HCT116 (cell line): ENCODE results near the gene ZBED5. TPM values are rescaled to one million over a fixed set of nuclear protein-coding genes. Genes with fewer than 3 reads are reported as not detected.

ENCODE experiments used
- ATAC-seq: fragments of 200-7000 bp; cut with Tn5 transposase; 2 replicates; pipeline ENCODE4 v1.9.1; 2020; ENCODE audit warnings: mild to moderate bottlenecking, moderate library complexity
- BruUV-seq: library from RNA; stranded (reverse); fragments of 400-500 nt; replicated peaks from 2 replicates; lab custom pipeline; 2021; lab: Mats Ljungman, UMichigan
- CTCF ChIA-PET: fragments of 300-600 bp; sonication (Branson Sonifier 250); formaldehyde crosslinking; loops from one replicate; lab custom pipeline; 2021; ENCODE audit warnings: antibody characterized with exemption; lab: Charles Lee
- POLR2A ChIA-PET: fragments of 300-600, 350-600 bp; sonication (Branson Sonifier 250); formaldehyde crosslinking; loops from one replicate; lab custom pipeline; 2021; ENCODE audit warnings: antibody characterized with exemption; lab: Charles Lee
- RAD21 ChIA-PET, 2 experiments: fragments of 300-600 bp; sonication (Branson Sonifier 250); formaldehyde crosslinking; loops; one replicate each; lab custom pipeline; 2023; ENCODE audit warnings: low total read pairs in 2 of 2; ENCODE audit not compliant: uncharacterized antibody in 2 of 2, unreplicated experiment in 2 of 2, low non-redundant PET in 1 of 2; lab: Charles Lee
- DNase-seq: peaks from one replicate; pipeline ENCODE4 v3.0.0-alpha.2; 2010; ENCODE audit warnings: low read depth, low spot score
- H2AFZ ChIP-seq: fragments of 200-600 bp; shearing (Covaris generic), sonication (generic); 2 replicates; pipeline ENCODE4 v1.6.1; 2017; ENCODE audit warnings: low read depth, mixed run types, mixed read lengths, antibody characterized with exemption, low read length; ENCODE audit not compliant: poor library complexity, severe bottlenecking
- H3K27ac ChIP-seq: 2 replicates; pipeline ENCODE4 v1.5.1; 2012; ENCODE audit warnings: low read depth, low read length
- H3K27me3 ChIP-seq: fragments of 200-600 bp; sonication (generic); 2 replicates; pipeline ENCODE4 v1.6.1; 2016; ENCODE audit warnings: mixed run types, low read length, mixed read lengths; ENCODE audit not compliant: insufficient read depth
- H3K36me3 ChIP-seq, 2 experiments: fragments of 200-500 bp in 1 of 2; fragments of 200-600 bp in 1 of 2; sonication (Bioruptor generic) in 1 of 2; sonication (generic) in 1 of 2; 2 replicates each; pipeline versions ENCODE4 v1.5.1 to v1.6.1; 2014 to 2016; ENCODE audit warnings: low read length in 2 of 2, inconsistent platforms in 1 of 2, mixed read lengths in 1 of 2, mixed run types in 1 of 2; ENCODE audit not compliant: insufficient read depth in 2 of 2, control insufficient read depth in 1 of 2
- H3K4me1 ChIP-seq, 2 experiments: fragments of 200-600 bp in 1 of 2; sonication (generic) in 1 of 2; 2 replicates each; pipeline versions ENCODE4 v1.5.1 to v1.6.1; 2012 to 2017; ENCODE audit warnings: low read length in 2 of 2, inconsistent platforms in 1 of 2, mild to moderate bottlenecking in 1 of 2, mixed read lengths in 1 of 2, mixed run types in 1 of 2, moderate library complexity in 1 of 2; ENCODE audit not compliant: insufficient read depth in 2 of 2, control insufficient read depth in 1 of 2
- H3K4me2 ChIP-seq: fragments of 200-600 bp; sonication (generic); 2 replicates; pipeline ENCODE4 v1.6.1; 2017; ENCODE audit warnings: mixed run types, low read length, mixed read lengths
- H3K4me3 ChIP-seq, 2 experiments: fragments of 200-600 bp in 1 of 2; sonication (generic) in 1 of 2; replicated peaks in 1 of 2; 2 replicates each; pipeline ENCODE4 v1.5.1; 2011 to 2016; ENCODE audit warnings: low read length in 2 of 2, control low read depth in 1 of 2, low read depth in 1 of 2, mild to moderate bottlenecking in 1 of 2, mixed read lengths in 1 of 2, mixed run types in 1 of 2
- H3K79me2 ChIP-seq: fragments of 200-600 bp; sonication (generic); 2 replicates; pipeline ENCODE4 v1.6.1; 2017; ENCODE audit warnings: mild to moderate bottlenecking, mixed run types, low read length, moderate library complexity, mixed read lengths; ENCODE audit not compliant: insufficient read depth
- H3K9ac ChIP-seq: fragments of 200-600 bp; sonication (generic); 2 replicates; pipeline ENCODE4 v1.6.1; 2016; ENCODE audit warnings: low read length, mixed read lengths
- H3K9me2 ChIP-seq: fragments of 200-600 bp; sonication (generic), shearing (Covaris generic); 2 replicates; pipeline ENCODE4 v1.6.1; 2017; ENCODE audit warnings: mixed run types, mild to moderate bottlenecking, moderate library complexity; ENCODE audit not compliant: insufficient read depth
- H3K9me3 ChIP-seq, 2 experiments: fragments of 200-500 bp in 1 of 2; fragments of 200-600 bp in 1 of 2; sonication (Bioruptor generic) in 1 of 2; sonication (generic) in 1 of 2; 2 replicates each; pipeline ENCODE4 v1.6.1; 2014 to 2017; ENCODE audit warnings: low read length in 2 of 2, mixed read lengths in 2 of 2, inconsistent platforms in 1 of 2, low read depth in 1 of 2, mild to moderate bottlenecking in 1 of 2, mixed run types in 1 of 2, moderate library complexity in 1 of 2; ENCODE audit not compliant: control insufficient read depth in 1 of 2, insufficient read depth in 1 of 2
- H4K20me1 ChIP-seq: fragments of 200-600 bp; sonication (generic), shearing (Covaris generic); 2 replicates; pipeline ENCODE4 v1.6.1; 2017; ENCODE audit warnings: mixed run types, mild to moderate bottlenecking, moderate library complexity; ENCODE audit not compliant: insufficient read depth
- ATF3 ChIP-seq: IDR thresholded peaks from 2 replicates; pipeline ENCODE4 v1.6.1; 2012
- CTCF ChIP-seq, 3 experiments: fragments of 200-600 bp in 1 of 3; sonication (generic) in 1 of 3; IDR thresholded peaks in 2 of 3; conservative IDR thresholded peaks in 1 of 3; 2 replicates each; pipeline ENCODE4 v1.5.1; 2012 to 2017; ENCODE audit warnings: low read depth in 2 of 3, low read length in 2 of 3, antibody characterized with exemption in 1 of 3, borderline replicate concordance in 1 of 3, control low read depth in 1 of 3, mild to moderate bottlenecking in 1 of 3, mixed read lengths in 1 of 3, mixed run types in 1 of 3, moderate library complexity in 1 of 3; ENCODE audit not compliant: insufficient read depth in 1 of 3
- EGR1 ChIP-seq: IDR thresholded peaks from 2 replicates; pipeline ENCODE4 v1.6.1; 2012; ENCODE audit warnings: low read depth
- ELF1 ChIP-seq: IDR thresholded peaks from 2 replicates; pipeline ENCODE4 v1.6.1; 2012; ENCODE audit warnings: low read depth, borderline replicate concordance
- EZH2phosphoT487 ChIP-seq: fragments of 200-600 bp; IDR thresholded peaks from 2 replicates; pipeline ENCODE4 v1.6.1; 2018; ENCODE audit warnings: antibody characterized with exemption, borderline replicate concordance
- MAX ChIP-seq: IDR thresholded peaks from 2 replicates; pipeline ENCODE4 v1.6.1; 2012
- SP1 ChIP-seq: IDR thresholded peaks from 2 replicates; pipeline ENCODE4 v1.6.1; 2012; ENCODE audit warnings: low read depth
- SRF ChIP-seq: IDR thresholded peaks from 2 replicates; pipeline ENCODE4 v1.6.1; 2012; ENCODE audit warnings: low read depth
- TCF7L2 ChIP-seq: IDR thresholded peaks from 2 replicates; pipeline ENCODE4 v1.7.0; 2011; ENCODE audit warnings: borderline replicate concordance, inconsistent platforms; ENCODE audit not compliant: insufficient read depth, insufficient read length; ENCODE audit errors: extremely low read depth
- YY1 ChIP-seq: IDR thresholded peaks from 2 replicates; pipeline ENCODE4 v1.6.1; 2011; ENCODE audit warnings: low read length, low read depth, moderate library complexity, mild to moderate bottlenecking; ENCODE audit not compliant: insufficient replicate concordance; ENCODE audit errors: extremely low read depth
- ZBTB33 ChIP-seq: IDR thresholded peaks from 2 replicates; pipeline ENCODE4 v1.6.1; 2011; ENCODE audit warnings: mild to moderate bottlenecking, low read length, moderate library complexity; ENCODE audit not compliant: insufficient replicate concordance; ENCODE audit errors: extremely low read depth
- ZNF274 ChIP-seq: fragments of 200-500 bp; sonication (Bioruptor generic); IDR thresholded peaks from 2 replicates; pipeline ENCODE4 v1.6.1; 2014; ENCODE audit warnings: mild to moderate bottlenecking, low read depth, low read length, inconsistent platforms
- intact Hi-C: fragments of 100-400 bp; cut with micrococcal nuclease; formaldehyde crosslinking; loops from 2 replicates; pipeline ENCODE4 v1.10.0; 2022
- total RNA-seq: library from RNA; stranded (reverse); gene quantifications from one replicate; pipeline ENCODE4 v1.2.1, GENCODE V29; 2021; ENCODE audit not compliant: unreplicated experiment

The ZBED5 gene
- total RNA-seq, 1 experiment from 2014 or later, result 26.8 TPM

GRCh38 chr11:10806206-10806605 is 51.6 kb downstream of the ZBED5 start:
- Histone ChIP-seq H3K4me1 (peaks cover 10 to 24% of the 10 kb centered on the region in 2 experiments), H3K36me3 (peaks cover 54 to 64% of the 10 kb centered on the region in 2 experiments), H3K27ac (no peak overlapping the region), H3K9me2 (no peaks in the 10 kb centered on the region), H3K9me3 (no peaks in the 10 kb centered on the region), H3K9ac (no peak overlapping the region), H2AFZ (no peak overlapping the region), H3K4me2 (no peak overlapping the region), H3K79me2 (peaks cover 73% of the 10 kb centered on the region), H3K27me3 (no peaks in the 10 kb centered on the region), H3K4me3 (no peak overlapping the region), H4K20me1 (no peaks in the 10 kb centered on the region; the same call in 1 of the 2 replicates)
- POLR2A ChIA-PET, result no interaction called here
- ATAC-seq (no peak), DNase-seq (no peak)
- intact Hi-C loops, result loop anchor here (5.0 kb wide), 2 partner anchors 96 to 126 kb away; no protein-coding TSS in a partner anchor
- RAD21 ChIA-PET, result no interaction called here
- CTCF ChIA-PET, result no interaction called here
- no TSS peak for BruUV-seq
- TF ChIP-seq TCF7L2 (no peak), ELF1 (no peak), ATF3 (no peak), EZH2phosphoT487 (no peak), EGR1 (no peak), SP1 (no peak), CTCF (IDR thresholded peaks at IDR 0.05 in 2 of 3, conservative IDR thresholded peaks at IDR 0.05 in 1 of 3; ENCODE audit: borderline replicate concordance in 1 of 3, insufficient read depth in 1 of 3, low read depth in 2 of 3, low read length in 2 of 3) (no peak), SRF (no peak), ZBTB33 (no peak), ZNF274 (no peak), YY1 (no peak), MAX (no peak)
